Measurements from ENCODE around the gene PCMT1. TPM values are rescaled to one million over a fixed set of nuclear protein-coding genes. Genes with fewer than 3 reads are reported as not detected.

Gene PCMT1
- total RNA-seq, 1 donor from 2014 or later, result 44.9 TPM

DNA sequence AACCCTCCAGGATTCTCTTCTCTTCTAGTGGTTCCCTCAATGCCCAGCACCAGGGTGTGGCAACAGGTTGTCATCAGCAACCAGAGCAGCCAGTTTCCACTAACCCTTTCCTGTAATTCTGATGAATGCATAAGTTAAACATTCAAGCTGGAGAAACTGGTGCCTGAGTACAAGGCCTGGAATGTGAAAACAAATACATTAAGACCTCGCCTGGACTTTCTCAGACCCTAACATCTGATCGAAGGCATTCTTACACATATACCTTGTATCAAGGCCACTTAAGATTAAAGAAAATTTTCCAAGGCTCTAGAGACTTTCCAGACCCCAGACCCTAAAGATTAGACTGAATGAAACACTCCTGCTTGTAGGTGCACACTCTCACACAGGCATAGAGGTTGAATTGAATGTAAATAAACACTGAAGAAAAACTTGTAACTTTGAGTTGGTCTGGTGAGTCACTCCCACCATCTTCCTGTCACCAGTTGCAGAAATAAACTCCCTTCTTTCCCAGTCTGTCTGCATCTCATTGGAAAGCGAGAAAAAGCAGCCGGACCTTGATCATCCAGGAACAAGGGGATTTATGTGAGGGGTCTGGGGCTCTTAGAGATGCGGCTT, 105.6 kb downstream of the PCMT1 start:
- Mint-ChIP-seq H3K4me3 (no peak overlapping the region), H3K27me3 (peaks cover 3% of the 10 kb centered on the region), H3K27ac (no peak overlapping the region), H3K9me3 (peaks cover 7% of the 10 kb centered on the region), H3K36me3 (ENCODE audit: low read depth) (no peaks in the 10 kb centered on the region), H3K4me1 (peaks cover 25% of the 10 kb centered on the region)
- TF ChIP-seq, protein P1, sequence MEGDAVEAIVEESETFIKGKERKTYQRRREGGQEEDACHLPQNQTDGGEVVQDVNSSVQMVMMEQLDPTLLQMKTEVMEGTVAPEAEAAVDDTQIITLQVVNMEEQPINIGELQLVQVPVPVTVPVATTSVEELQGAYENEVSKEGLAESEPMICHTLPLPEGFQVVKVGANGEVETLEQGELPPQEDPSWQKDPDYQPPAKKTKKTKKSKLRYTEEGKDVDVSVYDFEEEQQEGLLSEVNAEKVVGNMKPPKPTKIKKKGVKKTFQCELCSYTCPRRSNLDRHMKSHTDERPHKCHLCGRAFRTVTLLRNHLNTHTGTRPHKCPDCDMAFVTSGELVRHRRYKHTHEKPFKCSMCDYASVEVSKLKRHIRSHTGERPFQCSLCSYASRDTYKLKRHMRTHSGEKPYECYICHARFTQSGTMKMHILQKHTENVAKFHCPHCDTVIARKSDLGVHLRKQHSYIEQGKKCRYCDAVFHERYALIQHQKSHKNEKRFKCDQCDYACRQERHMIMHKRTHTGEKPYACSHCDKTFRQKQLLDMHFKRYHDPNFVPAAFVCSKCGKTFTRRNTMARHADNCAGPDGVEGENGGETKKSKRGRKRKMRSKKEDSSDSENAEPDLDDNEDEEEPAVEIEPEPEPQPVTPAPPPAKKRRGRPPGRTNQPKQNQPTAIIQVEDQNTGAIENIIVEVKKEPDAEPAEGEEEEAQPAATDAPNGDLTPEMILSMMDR (IDR thresholded peaks at IDR 0.05), result no peak
- intact Hi-C loops (cut with micrococcal nuclease), result no loop called here
- ATAC-seq (ENCODE audit: low read depth) (no peak), DNase-seq (no peak)
- ChIA-PET CTCF (no interaction called here), POLR2A (no interaction called here)

DNA sequence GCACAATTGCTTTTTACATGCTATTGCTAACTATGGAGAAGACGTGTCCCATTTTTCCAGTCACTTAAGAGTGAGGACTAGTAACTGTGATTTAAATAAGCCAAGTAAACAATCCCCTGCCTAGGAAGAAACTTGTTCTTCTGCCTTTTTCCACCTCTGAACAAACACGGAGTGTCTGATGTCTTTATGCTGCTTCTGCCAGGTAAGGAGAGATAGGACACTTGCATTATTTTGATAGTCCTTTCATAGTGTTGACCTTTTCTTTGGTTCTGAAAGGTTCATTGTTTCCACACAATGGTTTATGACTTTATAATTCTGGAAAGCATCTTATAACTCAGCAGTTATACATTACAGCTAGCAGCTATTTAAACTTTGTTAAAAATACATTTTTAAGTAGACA, 106.2 kb downstream of the PCMT1 start:
- H3K4me1 Mint-ChIP-seq, result peaks cover 25% of the 10 kb centered on the region
- ATAC-seq (ENCODE audit: low read depth) (no peak), DNase-seq (no peak)
- TF ChIP-seq, protein P1 (IDR thresholded peaks at IDR 0.05), result no peak
- H3K9me3 Mint-ChIP-seq, result peaks cover 7% of the 10 kb centered on the region
- intact Hi-C loops (cut with micrococcal nuclease), result no loop called here
- H3K4me3 Mint-ChIP-seq, result no peak overlapping the region
- peaks cover 7% of the 10 kb centered on the region for H3K27me3 Mint-ChIP-seq
- ChIA-PET CTCF (no interaction called here), POLR2A (no interaction called here)
- no peaks in the 10 kb centered on the region for H3K36me3 Mint-ChIP-seq (ENCODE audit: low read depth)
- H3K27ac Mint-ChIP-seq, result no peak overlapping the region

DNA sequence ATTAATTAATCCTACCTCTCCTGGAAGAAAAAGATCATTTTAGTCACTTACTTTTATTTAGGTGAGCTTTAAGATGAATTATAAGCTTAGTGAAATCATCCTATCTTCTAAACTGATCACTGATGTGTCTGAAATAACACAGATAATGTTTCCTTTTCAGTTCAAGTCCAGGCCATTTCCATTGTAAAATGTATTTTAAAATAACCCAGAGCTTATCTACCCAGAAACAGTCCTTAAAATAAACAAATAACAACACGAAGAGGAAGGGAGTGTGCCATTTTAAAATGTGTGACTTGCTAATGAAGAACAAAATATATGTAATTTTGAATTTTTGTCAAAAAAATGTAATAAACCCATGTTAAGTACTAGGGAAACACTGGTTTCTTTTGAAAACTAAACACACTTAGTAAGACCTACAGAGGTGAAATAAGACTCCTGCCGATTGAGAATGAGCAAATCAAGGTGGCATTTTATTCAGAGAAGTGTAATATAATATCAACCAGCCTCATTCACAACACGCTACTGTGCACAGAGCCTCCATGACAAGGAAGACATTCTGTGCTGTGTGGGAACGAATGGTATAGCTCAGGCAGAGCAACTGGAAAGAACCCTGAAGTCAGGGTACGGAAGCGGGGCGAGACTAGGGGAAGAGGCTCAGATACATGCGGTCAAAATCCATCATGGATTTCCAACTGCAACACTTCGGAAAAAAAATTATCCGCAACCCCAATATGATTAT, 106.9 kb downstream of the PCMT1 start:
- ChIA-PET CTCF (interaction anchor here (0.5 kb wide), 1 partner anchor 215 kb away, joined by 4 read pairs; no protein-coding TSS in a partner anchor), POLR2A (no interaction called here)
- H3K4me1 Mint-ChIP-seq, result peaks cover 20% of the 10 kb centered on the region
- DNase-seq, result no peak
- H3K27ac Mint-ChIP-seq, result no peak overlapping the region
- no peaks in the 10 kb centered on the region for H3K36me3 Mint-ChIP-seq (ENCODE audit: low read depth)
- no peak for ATAC-seq (ENCODE audit: low read depth)
- no peak overlapping the region for H3K4me3 Mint-ChIP-seq
- intact Hi-C loops (cut with micrococcal nuclease), result no loop called here
- TF ChIP-seq, protein P1 (IDR thresholded peaks at IDR 0.05), result no peak
- H3K27me3 Mint-ChIP-seq, result peaks cover 14% of the 10 kb centered on the region
- peaks cover 6% of the 10 kb centered on the region for H3K9me3 Mint-ChIP-seq

DNA sequence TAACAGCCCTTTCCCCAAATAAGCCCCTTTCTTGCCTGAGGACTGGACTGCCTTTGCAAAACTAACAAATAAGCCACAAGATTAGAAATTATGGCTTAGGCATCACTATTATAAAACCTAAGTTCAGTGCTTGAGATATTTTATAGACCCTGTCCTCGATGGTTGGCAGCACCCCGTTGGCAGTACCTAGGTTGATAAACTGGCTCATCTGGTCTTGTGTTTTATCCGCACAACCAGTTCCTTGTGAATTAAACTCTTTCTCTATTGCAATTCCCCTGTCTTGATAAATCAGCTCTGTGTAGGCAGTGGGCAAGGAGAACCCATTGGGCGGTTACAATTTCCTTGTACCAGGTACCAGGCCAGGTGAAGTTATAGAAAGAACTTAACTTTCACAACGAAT, 108.0 kb downstream of the PCMT1 start:
- H3K4me3 Mint-ChIP-seq, result no peak overlapping the region
- CTCF ChIA-PET, result no interaction called here
- H3K27ac Mint-ChIP-seq, result no peak overlapping the region
- H3K27me3 Mint-ChIP-seq, result peaks cover 22% of the 10 kb centered on the region
- H3K9me3 Mint-ChIP-seq, result no peaks in the 10 kb centered on the region
- H3K4me1 Mint-ChIP-seq, result peaks cover 9% of the 10 kb centered on the region
- ATAC-seq (ENCODE audit: low read depth), result no peak
- intact Hi-C loops (cut with micrococcal nuclease), result no loop called here
- no peak for DNase-seq
- H3K36me3 Mint-ChIP-seq (ENCODE audit: low read depth), result no peaks in the 10 kb centered on the region
- TF ChIP-seq, protein P1 (IDR thresholded peaks at IDR 0.05), result no peak
- POLR2A ChIA-PET, result no interaction called here

DNA sequence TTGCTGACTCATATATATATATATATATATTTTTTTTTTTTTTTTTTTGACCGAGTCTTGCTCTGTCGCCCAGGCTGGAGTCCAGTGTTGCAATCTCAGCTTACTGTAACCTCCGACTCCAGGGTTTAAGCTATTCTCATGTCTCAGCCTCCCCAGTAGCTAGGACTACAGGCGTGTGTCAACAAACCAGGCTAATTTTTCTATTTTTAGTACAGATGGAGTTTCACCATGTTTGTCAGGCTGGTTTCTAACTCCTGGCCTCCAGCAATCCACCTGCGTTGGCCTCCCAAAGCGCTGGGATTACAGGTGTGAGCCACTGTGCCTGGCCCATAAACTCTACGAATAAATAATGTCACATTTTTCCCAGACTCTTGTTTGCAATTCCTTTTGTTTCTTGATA, 109.8 kb downstream of the PCMT1 start:
- intact Hi-C loops (cut with micrococcal nuclease), result no loop called here
- ATAC-seq (ENCODE audit: low read depth) (no peak), DNase-seq (no peak)
- Mint-ChIP-seq H3K9me3 (no peaks in the 10 kb centered on the region), H3K4me1 (peaks cover 9% of the 10 kb centered on the region), H3K4me3 (no peak overlapping the region), H3K36me3 (ENCODE audit: low read depth) (no peaks in the 10 kb centered on the region), H3K27ac (no peak overlapping the region), H3K27me3 (peaks cover 26% of the 10 kb centered on the region)
- CTCF ChIA-PET, result no interaction called here
- TF ChIP-seq, protein P1 (IDR thresholded peaks at IDR 0.05), result no peak
- POLR2A ChIA-PET, result interaction anchor here (0.6 kb wide), 1 partner anchor 141 kb away, joined by 4 read pairs; no protein-coding TSS in a partner anchor

All from activated B cell treated with CpG ODN at 0.5 μM for 24 hours (primary cell).